CD4-positive, alpha-beta T cell (primary cell): Measurements from ENCODE around the gene KCNA10. TPM values are rescaled to one million over a fixed set of nuclear protein-coding genes. Genes with fewer than 3 reads are reported as not detected.

ENCODE experiments used
- ATAC-seq: fragments of 200-7000 bp; cut with Tn5 transposase; one replicate; pipeline ENCODE4 v1.10.0; 2022; ENCODE audit warnings: mild to moderate bottlenecking; ENCODE audit not compliant: poor library complexity
- CTCF ChIA-PET: fragments of 350-600 bp; sonication (Branson Sonifier 250); formaldehyde crosslinking; loops from one replicate; lab custom pipeline; 2021; ENCODE audit warnings: antibody characterized with exemption, inconsistent platforms; lab: Charles Lee
- POLR2A ChIA-PET: fragments of 350-600 bp; sonication (Branson Sonifier 250); formaldehyde crosslinking; loops from one replicate; lab custom pipeline; 2021; ENCODE audit warnings: antibody characterized with exemption, inconsistent platforms; lab: Charles Lee
- DNase-seq, 14 experiments: peaks; one replicate each; pipeline ENCODE4 v3.0.0-alpha.2; 2013 to 2020; ENCODE audit warnings: mixed read lengths in 2 of 14
- H3K27ac ChIP-seq, 2 donors: one replicate each; pipeline versions ENCODE4 v1.5.1 to v1.7.0; 2013; ENCODE audit warnings: low read length in 2 of 2, low read depth in 1 of 2, mild to moderate bottlenecking in 1 of 2
- H3K27me3 ChIP-seq, 2 experiments: 1 replicate in 1 of 2; 2 replicates in 1 of 2; pipeline versions ENCODE4 v1.6.1 to v1.7.0; 2013; ENCODE audit warnings: low read length in 2 of 2, control low read depth in 1 of 2, mild to moderate bottlenecking in 1 of 2, moderate library complexity in 1 of 2; ENCODE audit not compliant: insufficient read depth in 2 of 2, control insufficient read depth in 1 of 2
- H3K36me3 ChIP-seq: one replicate; pipeline ENCODE4 v1.6.1; 2013; ENCODE audit warnings: low read length, control low read depth; ENCODE audit not compliant: insufficient read depth
- H3K4me1 ChIP-seq: one replicate; pipeline ENCODE4 v1.6.1; 2013; ENCODE audit warnings: low read length, control low read depth; ENCODE audit not compliant: insufficient read depth
- H3K4me3 ChIP-seq: one replicate; pipeline ENCODE4 v1.5.1; 2013; ENCODE audit warnings: mild to moderate bottlenecking, low read length, moderate library complexity
- H3K9me3 ChIP-seq, 2 experiments: 1 replicate in 1 of 2; 2 replicates in 1 of 2; pipeline versions ENCODE4 v1.6.1 to v1.7.0; 2013; ENCODE audit warnings: low read length in 2 of 2, mild to moderate bottlenecking in 2 of 2, control low read depth in 1 of 2, moderate library complexity in 1 of 2; ENCODE audit not compliant: control insufficient read depth in 1 of 2, insufficient read depth in 1 of 2
- H3K27ac Mint-ChIP-seq: one replicate; pipeline ENCODE4 v1.8.0; 2020; ENCODE audit warnings: mixed read lengths
- H3K27me3 Mint-ChIP-seq: one replicate; pipeline ENCODE4 v1.8.0; 2021; ENCODE audit warnings: mixed read lengths
- H3K36me3 Mint-ChIP-seq: one replicate; pipeline ENCODE4 v1.8.0; 2021; ENCODE audit warnings: low read depth, mixed read lengths
- H3K4me1 Mint-ChIP-seq: one replicate; pipeline ENCODE4 v1.8.0; 2021; ENCODE audit warnings: low read depth, mixed read lengths
- H3K4me3 Mint-ChIP-seq: one replicate; pipeline ENCODE4 v1.8.0; 2020; ENCODE audit warnings: mild to moderate bottlenecking, mixed read lengths
- H3K9me3 Mint-ChIP-seq: one replicate; pipeline ENCODE4 v1.8.0; 2020; ENCODE audit warnings: mixed read lengths
- CTCF ChIP-seq: fragments of 200-600 bp; IDR thresholded peaks from one replicate; pipeline ENCODE4 v1.8.0; 2022; ENCODE audit warnings: antibody characterized with exemption, mild to moderate bottlenecking
- intact Hi-C, 2 experiments: fragments of 100-400 bp; cut with DNase I in 1 of 2; cut with micrococcal nuclease in 1 of 2; formaldehyde crosslinking; loops; one replicate each; pipeline versions ENCODE4 v1.15.1 to v1.9.0; 2023 to 2025; cut with DNase I, micrococcal nuclease
- total RNA-seq, 174 experiments: library from RNA in 2 of 174; stranded (reverse) in 2 of 174; gene quantifications; one replicate each; pipeline ENCODE4 v1.2.3 and lab custom pipeline; 2021 to 2026

Gene KCNA10
- total RNA-seq, 2 experiments from 2014 or later = not detected

DNA sequence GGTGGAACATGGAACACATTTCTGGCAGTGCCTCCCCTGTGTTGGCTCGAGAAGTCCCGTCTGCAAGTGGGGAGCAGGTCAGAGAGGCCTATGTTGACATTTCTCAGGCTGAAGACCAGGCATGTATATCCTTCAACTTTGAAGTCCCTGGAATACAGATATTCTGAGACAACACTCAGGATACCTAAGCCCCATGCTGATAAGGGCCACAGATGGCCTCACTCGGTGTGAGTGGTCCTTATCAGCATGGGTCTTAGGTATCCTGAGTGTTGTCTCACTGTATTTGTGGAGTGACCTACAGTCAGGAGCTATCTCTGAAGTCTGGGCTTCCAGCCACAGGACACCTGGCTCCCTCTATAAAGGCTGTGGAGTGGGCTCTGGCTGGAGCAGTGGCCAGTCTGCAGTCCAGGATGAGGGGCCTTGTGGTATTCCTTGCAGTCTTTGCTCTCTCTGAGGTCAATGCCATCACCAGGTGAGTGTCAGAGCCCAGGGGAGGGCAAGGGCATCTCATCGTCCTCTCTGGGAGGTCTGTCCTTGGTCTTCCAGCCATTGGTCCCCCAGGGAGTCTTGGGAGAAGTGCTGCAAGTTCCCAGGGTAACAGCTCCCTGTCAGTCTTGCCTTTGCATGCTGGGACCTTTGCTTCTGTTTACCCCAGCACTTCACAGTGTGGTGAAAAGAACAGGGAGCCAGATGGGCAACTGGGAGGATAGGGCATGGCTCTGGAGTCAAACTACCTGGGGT is 38.4 kb downstream of the KCNA10 start:
- no peak overlapping the region for H3K27ac Mint-ChIP-seq
- peaks cover 18% of the 10 kb centered on the region for H3K27me3 Mint-ChIP-seq
- DNase-seq (no peak), ATAC-seq (no peak)
- Histone ChIP-seq H3K36me3 (no peaks in the 10 kb centered on the region), H3K4me3 (no peak overlapping the region), H3K27me3 (peaks cover 0 to 7% of the 10 kb centered on the region in 2 experiments), H3K4me1 (no peaks in the 10 kb centered on the region), H3K27ac (no peak overlapping the region), H3K9me3 (peaks cover 0 to 9% of the 10 kb centered on the region in 2 experiments)
- intact Hi-C loops = no loop called here
- H3K4me3 Mint-ChIP-seq = no peak overlapping the region
- no peak for TF ChIP-seq CTCF
- no peaks in the 10 kb centered on the region for H3K4me1 Mint-ChIP-seq
- no peaks in the 10 kb centered on the region for H3K9me3 Mint-ChIP-seq
- ChIA-PET CTCF (interaction anchor here (1.8 kb wide), 1 partner anchor 15 kb away, joined by 6 read pairs; no protein-coding TSS in a partner anchor), POLR2A (no interaction called here)
- no peaks in the 10 kb centered on the region for H3K36me3 Mint-ChIP-seq

DNA sequence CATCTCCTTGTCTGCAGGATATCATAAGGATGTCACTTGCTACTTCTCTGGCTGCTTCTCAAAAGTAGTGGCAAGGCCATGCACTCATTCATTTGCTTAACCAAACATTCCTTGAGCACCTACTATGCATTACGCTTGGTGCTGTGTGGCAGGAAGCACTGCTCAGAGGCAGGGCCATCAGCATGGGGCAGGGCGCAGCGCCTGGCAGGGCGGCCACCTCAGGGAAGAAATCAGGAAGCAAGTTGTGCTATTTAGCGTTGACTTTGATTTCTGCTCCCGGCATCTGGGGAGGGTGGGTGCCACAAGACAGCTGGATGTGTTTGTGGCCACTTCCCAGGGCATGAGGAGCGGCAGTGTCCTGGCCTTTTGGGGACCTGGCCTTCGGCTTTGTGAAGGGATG is 40.1 kb downstream of the KCNA10 start:
- H3K4me3 ChIP-seq = no peak overlapping the region
- no peaks in the 10 kb centered on the region for H3K4me1 ChIP-seq
- H3K27me3 ChIP-seq = peaks cover 0 to 5% of the 10 kb centered on the region in 2 experiments
- ChIA-PET CTCF (no interaction called here), POLR2A (no interaction called here)
- DNase-seq = no peak
- Mint-ChIP-seq H3K27ac (no peak overlapping the region), H3K4me3 (no peak overlapping the region), H3K36me3 (no peaks in the 10 kb centered on the region), H3K9me3 (no peaks in the 10 kb centered on the region), H3K27me3 (peaks cover 8% of the 10 kb centered on the region), H3K4me1 (no peaks in the 10 kb centered on the region)
- no peak for ATAC-seq
- no peak for TF ChIP-seq CTCF
- no peak overlapping the region for H3K27ac ChIP-seq
- intact Hi-C loops = no loop called here
- peaks cover 0 to 8% of the 10 kb centered on the region in 2 experiments for H3K9me3 ChIP-seq
- H3K36me3 ChIP-seq = no peaks in the 10 kb centered on the region

GRCh38 chr1:110477967-110478640 is 40.9 kb downstream of the KCNA10 start:
- H3K27ac Mint-ChIP-seq = no peak overlapping the region
- ATAC-seq (no peak), DNase-seq (no peak)
- no peaks in the 10 kb centered on the region for H3K9me3 Mint-ChIP-seq
- intact Hi-C loops = no loop called here
- peaks cover 0 to under 1% of the 10 kb centered on the region in 2 experiments for H3K9me3 ChIP-seq
- no peak overlapping the region for H3K4me3 ChIP-seq
- H3K36me3 ChIP-seq = no peaks in the 10 kb centered on the region
- H3K27me3 Mint-ChIP-seq = peaks cover under 1% of the 10 kb centered on the region
- no peak overlapping the region for H3K4me3 Mint-ChIP-seq
- TF ChIP-seq CTCF = no peak
- H3K36me3 Mint-ChIP-seq = no peaks in the 10 kb centered on the region
- no peaks in the 10 kb centered on the region for H3K4me1 Mint-ChIP-seq
- CTCF ChIA-PET = no interaction called here
- POLR2A ChIA-PET = interaction anchor here (0.6 kb wide), 1 partner anchor 1192 kb away, joined by 3 read pairs; no protein-coding TSS in a partner anchor
- peaks cover 0 to under 1% of the 10 kb centered on the region in 2 experiments for H3K27me3 ChIP-seq
- no peak overlapping the region for H3K27ac ChIP-seq
- no peaks in the 10 kb centered on the region for H3K4me1 ChIP-seq
